Fibroblast of lung (primary cell): ENCODE data around the gene CALCOCO2. TPM values are rescaled to one million over a fixed set of nuclear protein-coding genes. Genes with fewer than 3 reads are reported as not detected.
"Not testable (repeated sequence)": the region's sequence is repeated elsewhere in the genome, so short reads cannot be mapped to it uniquely, and the experiment has no call there.

Source experiments
- DNase-seq, 2 donors: peaks; one replicate each; pipeline versions ENCODE4 v3.0.0 to v3.0.0-alpha.2; 2010; ENCODE audit warnings: low read depth in 2 of 2
- H2AFZ ChIP-seq: 2 replicates; pipeline ENCODE4 v1.5.1; 2012; ENCODE audit warnings: low read length, control low read depth, inconsistent platforms
- H3K27ac ChIP-seq: 2 replicates; pipeline ENCODE4 v1.5.1; 2011; ENCODE audit warnings: low read length, control low read depth; ENCODE audit not compliant: insufficient read depth
- H3K27me3 ChIP-seq: 2 replicates; pipeline ENCODE4 v1.5.1; 2011; ENCODE audit warnings: mild to moderate bottlenecking, low read length; ENCODE audit not compliant: control insufficient read depth, insufficient read depth
- H3K36me3 ChIP-seq: 2 replicates; pipeline ENCODE4 v1.5.1; 2011; ENCODE audit warnings: low read length; ENCODE audit not compliant: control insufficient read depth, insufficient read depth
- H3K4me1 ChIP-seq: 2 replicates; pipeline ENCODE4 v1.5.1; 2011; ENCODE audit warnings: low read length; ENCODE audit not compliant: control insufficient read depth, insufficient read depth; ENCODE audit errors: extremely low read depth
- H3K4me2 ChIP-seq: 2 replicates; pipeline ENCODE4 v1.5.1; 2011; ENCODE audit warnings: low read length, control low read depth; ENCODE audit not compliant: insufficient read depth; ENCODE audit errors: extremely low read depth
- H3K4me3 ChIP-seq, 4 experiments: fragments of 200-600 bp in 1 of 4; sonication (generic) in 1 of 4; replicated peaks in 1 of 4; 2 replicates each; pipeline ENCODE4 v1.5.1; 2011 to 2016; ENCODE audit warnings: low read length in 4 of 4, low read depth in 3 of 4, mild to moderate bottlenecking in 3 of 4, control low read depth in 2 of 4, inconsistent platforms in 1 of 4, mixed read lengths in 1 of 4; ENCODE audit not compliant: insufficient read depth in 1 of 4; ENCODE audit errors: control extremely low read depth in 1 of 4
- H3K79me2 ChIP-seq: 2 replicates; pipeline ENCODE4 v1.5.1; 2012; ENCODE audit warnings: mild to moderate bottlenecking, low read length, inconsistent platforms; ENCODE audit not compliant: control insufficient read depth, insufficient read depth
- H3K9ac ChIP-seq: 2 replicates; pipeline ENCODE4 v1.5.1; 2011; ENCODE audit warnings: mild to moderate bottlenecking, low read length, control low read depth; ENCODE audit not compliant: insufficient read depth
- H3K9me3 ChIP-seq: 2 replicates; pipeline ENCODE4 v1.5.1; 2012; ENCODE audit warnings: low read depth, low read length; ENCODE audit not compliant: control insufficient read depth, insufficient read depth
- H4K20me1 ChIP-seq: 2 replicates; pipeline ENCODE4 v1.5.1; 2011; ENCODE audit warnings: low read length; ENCODE audit not compliant: control insufficient read depth, insufficient read depth; ENCODE audit errors: extremely low read depth
- EZH2 ChIP-seq: IDR thresholded peaks from 2 replicates; pipeline ENCODE4 v1.5.1; 2012; ENCODE audit warnings: low read length, control low read depth, mild to moderate bottlenecking; ENCODE audit errors: missing control alignments
- polyA plus RNA-seq, 2 donors: library from polyadenylated mRNA; depleted of rRNA in 1 of 2; stranded (reverse) in 1 of 2; unstranded in 1 of 2; fragments of >200 nt; gene quantifications; 2 replicates each; pipeline ENCODE4 v1.2.1, GENCODE V29; 2011 to 2012; ENCODE audit warnings: missing spikeins in 1 of 2
- total RNA-seq: library from RNA; depleted of rRNA; stranded (reverse); fragments of >200 nt; gene quantifications from 2 replicates; pipeline ENCODE4 v1.2.1, GENCODE V29; 2014
- TF ChIP-seq, protein P1 (sequence below), 2 donors: IDR thresholded peaks in 1 of 2; conservative IDR thresholded peaks in 1 of 2; 1 replicate in 1 of 2; 2 replicates in 1 of 2; pipeline ENCODE4 v1.5.1; 2011 to 2012; ENCODE audit warnings: low read length in 2 of 2, control low read depth in 1 of 2, inconsistent platforms in 1 of 2, low read depth in 1 of 2, mild to moderate bottlenecking in 1 of 2

CALCOCO2 gene
- total and polyA plus RNA-seq, 2 donors (not counting 1 experiment from before 2014, with no cell fraction given): 65.1 to 164 TPM

DNA sequence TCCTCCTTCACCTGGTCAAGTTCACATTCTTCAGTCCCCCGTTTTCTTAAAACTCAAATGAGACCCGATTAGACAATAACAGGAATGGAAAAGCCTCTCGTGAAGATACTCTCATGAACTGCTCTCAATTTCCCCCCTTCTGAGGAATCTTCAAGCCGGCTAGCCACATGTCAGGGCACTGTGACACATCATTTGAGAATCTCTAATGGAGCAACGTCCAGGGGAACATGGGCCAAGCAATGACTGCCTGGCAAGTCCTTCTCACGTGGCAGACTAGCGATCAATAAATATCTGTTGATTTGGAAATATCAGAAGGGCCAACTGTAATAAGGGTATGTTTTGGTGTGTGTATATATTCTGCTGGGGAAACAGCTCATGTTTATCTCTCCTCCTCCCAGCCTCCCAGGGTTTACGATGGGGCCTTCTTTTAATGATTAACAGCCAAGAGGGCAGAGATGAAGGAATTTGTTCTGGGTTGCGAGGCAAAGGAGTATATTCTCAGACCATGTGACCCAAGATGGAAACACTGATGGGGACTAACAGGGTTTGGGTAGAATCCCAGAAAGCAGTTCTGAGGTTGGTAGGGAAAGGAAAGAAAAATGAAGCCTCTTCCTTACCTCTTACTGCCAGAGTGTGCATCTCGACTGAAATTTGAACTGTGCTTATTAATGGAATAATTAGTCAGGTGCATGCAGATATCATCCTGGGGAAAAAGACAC, 35.2 kb upstream of the CALCOCO2 start:
- no peak overlapping the region for H3K4me2 ChIP-seq
- no peak overlapping the region for H2AFZ ChIP-seq
- no peak overlapping the region for H3K27ac ChIP-seq

GRCh38 chr17:48796163-48796522, 34.7 kb upstream of the CALCOCO2 start:
- not testable (repeated sequence) for H3K9ac ChIP-seq, H4K20me1 ChIP-seq, H3K9me3 ChIP-seq, H2AFZ ChIP-seq, H3K36me3 ChIP-seq, H3K4me1 ChIP-seq, DNase-seq, H3K27ac ChIP-seq, H3K79me2 ChIP-seq, H3K4me3 ChIP-seq, H3K4me2 ChIP-seq, H3K27me3 ChIP-seq

More for the DNA sequence above, 35.2 kb upstream of the CALCOCO2 start:
- no peaks in the 10 kb centered on the region for H3K79me2 ChIP-seq
- no peaks in the 10 kb centered on the region for H3K27me3 ChIP-seq
- peak; percentile 72 to 77 for DNase-seq
- no peaks in the 10 kb centered on the region for H3K9me3 ChIP-seq
- TF ChIP-seq, protein P1, sequence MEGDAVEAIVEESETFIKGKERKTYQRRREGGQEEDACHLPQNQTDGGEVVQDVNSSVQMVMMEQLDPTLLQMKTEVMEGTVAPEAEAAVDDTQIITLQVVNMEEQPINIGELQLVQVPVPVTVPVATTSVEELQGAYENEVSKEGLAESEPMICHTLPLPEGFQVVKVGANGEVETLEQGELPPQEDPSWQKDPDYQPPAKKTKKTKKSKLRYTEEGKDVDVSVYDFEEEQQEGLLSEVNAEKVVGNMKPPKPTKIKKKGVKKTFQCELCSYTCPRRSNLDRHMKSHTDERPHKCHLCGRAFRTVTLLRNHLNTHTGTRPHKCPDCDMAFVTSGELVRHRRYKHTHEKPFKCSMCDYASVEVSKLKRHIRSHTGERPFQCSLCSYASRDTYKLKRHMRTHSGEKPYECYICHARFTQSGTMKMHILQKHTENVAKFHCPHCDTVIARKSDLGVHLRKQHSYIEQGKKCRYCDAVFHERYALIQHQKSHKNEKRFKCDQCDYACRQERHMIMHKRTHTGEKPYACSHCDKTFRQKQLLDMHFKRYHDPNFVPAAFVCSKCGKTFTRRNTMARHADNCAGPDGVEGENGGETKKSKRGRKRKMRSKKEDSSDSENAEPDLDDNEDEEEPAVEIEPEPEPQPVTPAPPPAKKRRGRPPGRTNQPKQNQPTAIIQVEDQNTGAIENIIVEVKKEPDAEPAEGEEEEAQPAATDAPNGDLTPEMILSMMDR (conservative IDR thresholded peaks at IDR 0.05 in 1 of 2, IDR thresholded peaks at IDR 0.05 in 1 of 2; ENCODE audit: low read depth in 1 of 2, low read length in 2 of 2): no peak
- TF ChIP-seq EZH2: no peak
- H3K9ac ChIP-seq: no peak overlapping the region
- H3K36me3 ChIP-seq: no peaks in the 10 kb centered on the region
- no peaks in the 10 kb centered on the region for H4K20me1 ChIP-seq
- H3K4me3 ChIP-seq: no peak overlapping the region
- H3K4me1 ChIP-seq: no peaks in the 10 kb centered on the region

DNA sequence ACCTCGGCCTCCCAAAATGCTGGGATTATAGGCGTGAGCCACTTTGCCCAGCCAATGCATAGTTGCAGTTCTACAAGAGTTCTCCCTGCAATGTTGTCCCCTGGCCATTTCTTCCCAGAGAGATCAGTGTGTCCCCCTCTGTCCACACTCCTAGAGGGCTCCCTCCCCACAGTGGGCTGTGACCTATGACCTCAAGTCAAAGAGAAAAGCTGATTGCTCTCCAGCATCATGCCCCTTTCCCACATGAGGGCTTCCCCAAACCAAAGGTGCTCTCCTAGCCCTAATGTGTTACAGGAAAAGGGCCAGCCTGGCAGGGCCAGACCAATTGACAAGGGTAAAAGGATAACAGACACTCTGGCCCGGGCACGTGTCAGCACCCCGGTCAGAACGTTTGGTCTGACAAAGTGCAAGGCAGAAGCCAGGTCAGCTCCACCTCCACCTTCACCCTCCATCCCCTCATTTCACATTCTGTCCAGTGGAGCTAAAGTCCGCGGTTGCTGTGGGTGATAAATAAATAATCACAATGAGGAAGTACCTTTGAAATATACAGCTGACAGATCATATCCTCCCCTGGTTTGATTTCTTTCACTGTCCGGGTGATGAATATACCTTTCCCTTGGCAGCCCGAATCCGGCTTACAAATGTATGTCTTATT, 31.6 kb upstream of the CALCOCO2 start:
- no peak overlapping the region for H3K27ac ChIP-seq
- no peak overlapping the region for H3K9ac ChIP-seq
- no peaks in the 10 kb centered on the region for H3K36me3 ChIP-seq
- no peak overlapping the region for H2AFZ ChIP-seq
- no peaks in the 10 kb centered on the region for H3K4me1 ChIP-seq
- TF ChIP-seq, protein P1 (conservative IDR thresholded peaks at IDR 0.05 in 1 of 2, IDR thresholded peaks at IDR 0.05 in 1 of 2; ENCODE audit: low read depth in 1 of 2, low read length in 2 of 2): no peak
- no peak for TF ChIP-seq EZH2
- H3K4me3 ChIP-seq: no peak overlapping the region
- no peak for DNase-seq
- H3K27me3 ChIP-seq: no peaks in the 10 kb centered on the region
- no peak overlapping the region for H3K4me2 ChIP-seq
- no peaks in the 10 kb centered on the region for H3K79me2 ChIP-seq
- H4K20me1 ChIP-seq: no peaks in the 10 kb centered on the region
- H3K9me3 ChIP-seq: no peaks in the 10 kb centered on the region
